B cell (primary cell): ENCODE data around the gene CXCR6. TPM values are rescaled to one million over a fixed set of nuclear protein-coding genes. Genes with fewer than 3 reads are reported as not detected.

ENCODE experiments used
- ATAC-seq: fragments of 200-7000 bp; cut with Tn5 transposase; one replicate; pipeline ENCODE4 v1.10.0; 2021; ENCODE audit warnings: low read depth, mild to moderate bottlenecking, moderate number of reproducible peaks, moderate library complexity
- CTCF ChIA-PET: fragments of 350-600 bp; sonication (Branson Sonifier 250); formaldehyde crosslinking; loops from one replicate; lab custom pipeline; 2021; ENCODE audit warnings: antibody characterized with exemption, inconsistent platforms; lab: Charles Lee
- POLR2A ChIA-PET: fragments of 350-600 bp; sonication (Branson Sonifier 250); formaldehyde crosslinking; loops from one replicate; lab custom pipeline; 2021; ENCODE audit warnings: antibody characterized with exemption; lab: Charles Lee
- DNase-seq: peaks from one replicate; pipeline ENCODE4 v3.0.0; 2013
- H2AFZ ChIP-seq: 2 replicates; pipeline ENCODE4 v1.6.1; 2012; ENCODE audit warnings: mild to moderate bottlenecking, low read depth, low read length; ENCODE audit not compliant: insufficient read depth, poor library complexity, severe bottlenecking
- H3K27ac ChIP-seq, 2 donors: 1 replicate in 1 of 2; 2 replicates in 1 of 2; pipeline ENCODE4 v1.5.1; 2012 to 2013; ENCODE audit warnings: low read length in 2 of 2, mild to moderate bottlenecking in 2 of 2, moderate library complexity in 1 of 2
- H3K27me3 ChIP-seq, 4 experiments: fragments of 200-600 bp in 1 of 4; sonication (generic) in 1 of 4; replicated peaks in 1 of 4; 1 replicate in 2 of 4; 2 replicates in 2 of 4; pipeline versions ENCODE4 v1.6.1 to v1.7.0; 2013 to 2016; ENCODE audit warnings: low read length in 3 of 4, mild to moderate bottlenecking in 2 of 4, mixed read lengths in 1 of 4, moderate library complexity in 1 of 4; ENCODE audit not compliant: insufficient read depth in 4 of 4, control insufficient read depth in 3 of 4; ENCODE audit errors: control extremely low read depth in 1 of 4
- H3K36me3 ChIP-seq, 2 experiments: replicated peaks in 1 of 2; 1 replicate in 1 of 2; 2 replicates in 1 of 2; pipeline versions ENCODE4 v1.6.1 to v1.7.1; 2013; ENCODE audit warnings: low read length in 1 of 2; ENCODE audit not compliant: insufficient read depth in 2 of 2, control insufficient read depth in 1 of 2; ENCODE audit errors: control extremely low read depth in 1 of 2, extremely low read depth in 1 of 2
- H3K4me1 ChIP-seq, 2 donors: fragments of 200-600 bp in 1 of 2; sonication (generic) in 1 of 2; 1 replicate in 1 of 2; 2 replicates in 1 of 2; pipeline versions ENCODE4 v1.5.1 to v1.6.1; 2013 to 2017; ENCODE audit warnings: low read length in 2 of 2; ENCODE audit not compliant: control insufficient read depth in 2 of 2, insufficient read depth in 2 of 2
- H3K4me2 ChIP-seq: replicated peaks from 2 replicates; pipeline ENCODE3; 2012; ENCODE audit warnings: mild to moderate bottlenecking, low read depth, low read length; ENCODE audit not compliant: poor library complexity, severe bottlenecking
- H3K4me3 ChIP-seq, 5 experiments: fragments of 200-600 bp in 1 of 5; sonication (generic) in 1 of 5; 1 replicate in 3 of 5; 2 replicates in 2 of 5; pipeline versions ENCODE4 v1.5.1 to v1.7.0; 2011 to 2016; ENCODE audit warnings: low read length in 4 of 5, mild to moderate bottlenecking in 4 of 5, low read depth in 2 of 5, control low read depth in 1 of 5, moderate library complexity in 1 of 5; ENCODE audit not compliant: insufficient read depth in 1 of 5; ENCODE audit errors: control extremely low read depth in 1 of 5, extremely low read depth in 1 of 5
- H3K79me2 ChIP-seq: fragments of 200-600 bp; sonication (generic); one replicate; pipeline ENCODE4 v1.6.0; 2016; ENCODE audit warnings: low read length; ENCODE audit not compliant: control insufficient read depth, insufficient read depth
- H3K9ac ChIP-seq: fragments of 200-600 bp; sonication (generic); 2 replicates; pipeline ENCODE4 v1.6.1; 2017; ENCODE audit warnings: mild to moderate bottlenecking, low read length, moderate library complexity
- H3K9me3 ChIP-seq, 3 donors: one replicate each; pipeline versions ENCODE4 v1.6.1 to v1.7.1; 2013; ENCODE audit warnings: low read length in 2 of 3; ENCODE audit not compliant: control insufficient read depth in 2 of 3, insufficient read depth in 1 of 3; ENCODE audit errors: control extremely low read depth in 1 of 3
- H4K20me1 ChIP-seq: 2 replicates; pipeline ENCODE4 v1.6.0; 2012; ENCODE audit warnings: mild to moderate bottlenecking, low read length; ENCODE audit not compliant: insufficient read depth, control insufficient read depth, poor library complexity, severe bottlenecking
- H3K27ac Mint-ChIP-seq: one replicate; pipeline ENCODE4 v1.8.0; 2021; ENCODE audit warnings: mixed read lengths
- H3K27me3 Mint-ChIP-seq: one replicate; pipeline ENCODE4 v1.8.0; 2021; ENCODE audit warnings: mixed read lengths
- H3K4me1 Mint-ChIP-seq: one replicate; pipeline ENCODE4 v1.8.0; 2021; ENCODE audit warnings: mixed read lengths
- H3K4me3 Mint-ChIP-seq: one replicate; pipeline ENCODE4 v1.8.0; 2021; ENCODE audit warnings: mixed read lengths
- H3K9me3 Mint-ChIP-seq: one replicate; pipeline ENCODE4 v1.8.0; 2022; ENCODE audit warnings: mixed read lengths; ENCODE audit not compliant: insufficient read depth
- CTCF ChIP-seq: fragments of 200-600 bp; IDR thresholded peaks from one replicate; pipeline ENCODE4 v1.8.0; 2022; ENCODE audit warnings: antibody characterized with exemption, mild to moderate bottlenecking
- EZH2 ChIP-seq: IDR thresholded peaks from 2 replicates; pipeline ENCODE4 v1.6.1; 2012; ENCODE audit warnings: borderline replicate concordance, low read depth, mild to moderate bottlenecking, moderate library complexity, low read length; ENCODE audit not compliant: insufficient read depth, poor library complexity, severe bottlenecking
- WGBS: methylation state at CpG from one replicate; pipeline ENCODE4 v1.1.5; 2013; ENCODE audit warnings: missing lambda C conversion rate; ENCODE audit not compliant: insufficient coverage; 5-methylcytosine and 5-hydroxymethylcytosine counted together
- intact Hi-C: fragments of 100-400 bp; cut with micrococcal nuclease; formaldehyde crosslinking; loops from one replicate; pipeline ENCODE4 v1.10.0; 2022
- polyA plus RNA-seq: library from polyadenylated mRNA; depleted of rRNA; stranded (reverse); fragments of >200 nt; gene quantifications from 2 replicates; pipeline ENCODE4 v1.2.3, GENCODE V29; 2012
- total RNA-seq, 2 donors: library from RNA; stranded (reverse); fragments of 120-200 nt in 1 of 2; gene quantifications; 1 replicate in 1 of 2; 2 replicates in 1 of 2; pipeline versions ENCODE4 v1.2.3 to v1.2.4, GENCODE V29; 2013 to 2022

The CXCR6 gene
- total and polyA plus RNA-seq, 2 donors (not counting 1 experiment from before 2014, with no cell fraction given), result not detected

- H3K4me1 ChIP-seq, result no peaks in the 10 kb centered on the region
- no peak overlapping the region for H3K4me3 ChIP-seq
- no peak overlapping the region for H3K4me2 ChIP-seq
- peaks cover 15% of the 10 kb centered on the region for H3K4me1 Mint-ChIP-seq
- intact Hi-C loops, result no loop called here
- peaks cover 8 to 41% of the 10 kb centered on the region in 2 experiments for H3K36me3 ChIP-seq
- no peaks in the 10 kb centered on the region for H3K27me3 Mint-ChIP-seq
- no peak overlapping the region for H3K27ac Mint-ChIP-seq
- no peak overlapping the region for H3K9ac ChIP-seq
- no peaks in the 10 kb centered on the region for H3K9me3 Mint-ChIP-seq
- CTCF ChIA-PET, result no interaction called here
- peaks cover 26% of the 10 kb centered on the region for H4K20me1 ChIP-seq
- no peak overlapping the region for H3K27ac ChIP-seq
- 96% methylated on average over 10 of the region's 13 CpGs for WGBS
- DNase-seq (no peak), ATAC-seq (no peak)
- no peak overlapping the region for H2AFZ ChIP-seq
- no peaks in the 10 kb centered on the region for H3K9me3 ChIP-seq
- no peak for TF ChIP-seq CTCF
- TF ChIP-seq EZH2, result no peak
- H3K79me2 ChIP-seq, result peaks cover 26% of the 10 kb centered on the region
- no peak overlapping the region for H3K4me3 Mint-ChIP-seq
- H3K27me3 ChIP-seq, result no peaks in the 10 kb centered on the region
- POLR2A ChIA-PET, result no interaction called here
Measured at GRCh38 chr3:45985532-45986302, 42.5 kb downstream of the CXCR6 start.

GRCh38 chr3:45986303-45986982 is 43.2 kb downstream of the CXCR6 start:
- no peak overlapping the region for H3K4me2 ChIP-seq

More at GRCh38 chr3:45986303-45986982, 43.2 kb downstream of the CXCR6 start:
- H3K4me1 ChIP-seq, result peaks cover 0 to 3% of the 10 kb centered on the region in 2 donors
- peaks cover 29% of the 10 kb centered on the region for H3K79me2 ChIP-seq
- Mint-ChIP-seq H3K4me1 (peaks cover 14% of the 10 kb centered on the region), H3K27ac (peak overlapping the region; percentile 57), H3K9me3 (no peaks in the 10 kb centered on the region), H3K27me3 (no peaks in the 10 kb centered on the region), H3K4me3 (no peak overlapping the region)
- no peaks in the 10 kb centered on the region for H3K27me3 ChIP-seq
- no peak for ATAC-seq
- peaks cover 26% of the 10 kb centered on the region for H4K20me1 ChIP-seq
- no peak overlapping the region for H2AFZ ChIP-seq
- H3K27ac ChIP-seq, result no peak overlapping the region
- intact Hi-C loops, result no loop called here
- H3K9ac ChIP-seq, result no peak overlapping the region
- H3K36me3 ChIP-seq, result peaks cover 7 to 34% of the 10 kb centered on the region in 2 experiments
- POLR2A ChIA-PET, result no interaction called here
- no peak for TF ChIP-seq EZH2
- TF ChIP-seq CTCF, result no peak
- no peaks in the 10 kb centered on the region for H3K9me3 ChIP-seq
- 97% methylated on average over 5 of the region's 5 CpGs for WGBS
- DNase-seq, result no peak
- no peak overlapping the region for H3K4me3 ChIP-seq
- CTCF ChIA-PET, result no interaction called here
